Neural progenitor cell (in vitro differentiated cells): Measurements from ENCODE around the gene TIAM2.

Source experiments
- EZH2 ChIP-seq: fragments of 200-600 bp; sonication (generic); IDR thresholded peaks from 2 replicates; pipeline ENCODE4 v1.6.1; 2017; ENCODE audit warnings: antibody characterized with exemption, mild to moderate bottlenecking, moderate library complexity
- EZH2phosphoT487 ChIP-seq: fragments of 200-600 bp; sonication (generic); IDR thresholded peaks from 2 replicates; pipeline ENCODE4 v1.6.1; 2017; ENCODE audit warnings: antibody characterized with exemption
- TF ChIP-seq, protein P1 (sequence below): fragments of 200-600 bp; sonication (generic); IDR thresholded peaks from 2 replicates; pipeline ENCODE4 v1.5.1; 2017; ENCODE audit warnings: antibody characterized with exemption, mild to moderate bottlenecking

DNA sequence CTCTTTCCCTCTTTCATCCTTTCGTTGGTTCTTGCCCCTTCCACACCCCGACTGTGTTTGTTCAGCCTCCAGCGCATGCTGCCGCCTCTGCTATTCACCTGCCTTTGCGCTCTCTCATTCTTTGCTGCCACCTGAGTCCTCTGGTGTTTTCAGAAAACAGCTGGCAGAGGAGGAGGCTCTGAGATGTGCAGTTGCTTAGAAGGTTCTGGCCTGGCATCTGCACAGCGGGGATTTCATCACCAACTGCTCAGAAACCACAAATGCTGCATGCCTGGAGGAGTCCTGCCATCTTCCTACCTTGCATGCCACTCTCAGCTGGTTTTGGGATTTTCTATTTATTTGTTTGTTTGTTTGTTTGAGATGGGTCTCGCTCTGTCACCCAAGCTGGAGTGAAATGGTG, 229.5 kb downstream of the TIAM2 start:
- TF ChIP-seq, protein P1, sequence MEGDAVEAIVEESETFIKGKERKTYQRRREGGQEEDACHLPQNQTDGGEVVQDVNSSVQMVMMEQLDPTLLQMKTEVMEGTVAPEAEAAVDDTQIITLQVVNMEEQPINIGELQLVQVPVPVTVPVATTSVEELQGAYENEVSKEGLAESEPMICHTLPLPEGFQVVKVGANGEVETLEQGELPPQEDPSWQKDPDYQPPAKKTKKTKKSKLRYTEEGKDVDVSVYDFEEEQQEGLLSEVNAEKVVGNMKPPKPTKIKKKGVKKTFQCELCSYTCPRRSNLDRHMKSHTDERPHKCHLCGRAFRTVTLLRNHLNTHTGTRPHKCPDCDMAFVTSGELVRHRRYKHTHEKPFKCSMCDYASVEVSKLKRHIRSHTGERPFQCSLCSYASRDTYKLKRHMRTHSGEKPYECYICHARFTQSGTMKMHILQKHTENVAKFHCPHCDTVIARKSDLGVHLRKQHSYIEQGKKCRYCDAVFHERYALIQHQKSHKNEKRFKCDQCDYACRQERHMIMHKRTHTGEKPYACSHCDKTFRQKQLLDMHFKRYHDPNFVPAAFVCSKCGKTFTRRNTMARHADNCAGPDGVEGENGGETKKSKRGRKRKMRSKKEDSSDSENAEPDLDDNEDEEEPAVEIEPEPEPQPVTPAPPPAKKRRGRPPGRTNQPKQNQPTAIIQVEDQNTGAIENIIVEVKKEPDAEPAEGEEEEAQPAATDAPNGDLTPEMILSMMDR, result no peak
- TF ChIP-seq EZH2 (no peak), EZH2phosphoT487 (no peak)
